CD14-positive monocyte (primary cell): Measurements from ENCODE around the gene JADE1. TPM values are rescaled to one million over a fixed set of nuclear protein-coding genes. Genes with fewer than 3 reads are reported as not detected.
A peak's percentile ranks its signal among the peaks of the same experiment; 100 is the strongest.

Experiments
- DNase-seq, 3 donors: peaks; one replicate each; pipeline ENCODE4 v3.0.0-alpha.2; 2011 to 2022
- H2AFZ ChIP-seq: 2 replicates; pipeline ENCODE4 v1.6.0; 2012; ENCODE audit warnings: mild to moderate bottlenecking, low read depth, low read length, inconsistent platforms; ENCODE audit not compliant: insufficient read depth, poor library complexity, severe bottlenecking
- H3K27ac ChIP-seq, 2 donors: 1 replicate in 1 of 2; 2 replicates in 1 of 2; pipeline ENCODE4 v1.5.1; 2012 to 2013; ENCODE audit warnings: low read length in 2 of 2, control low read depth in 1 of 2, inconsistent platforms in 1 of 2, low read depth in 1 of 2, mild to moderate bottlenecking in 1 of 2
- H3K27me3 ChIP-seq, 2 donors: one replicate each; pipeline versions ENCODE4 v1.6.0 to v1.6.1; 2011 to 2013; ENCODE audit warnings: low read length in 2 of 2; ENCODE audit not compliant: control insufficient read depth in 2 of 2, insufficient read depth in 2 of 2
- H3K36me3 ChIP-seq, 2 donors: replicated peaks in 1 of 2; 1 replicate in 1 of 2; 2 replicates in 1 of 2; pipeline versions ENCODE4 v1.5.1 to v1.6.1; 2012 to 2013; ENCODE audit warnings: low read length in 2 of 2, control low read depth in 1 of 2, inconsistent platforms in 1 of 2, mild to moderate bottlenecking in 1 of 2; ENCODE audit not compliant: insufficient read depth in 2 of 2, control insufficient read depth in 1 of 2
- H3K4me1 ChIP-seq, 2 donors: 1 replicate in 1 of 2; 2 replicates in 1 of 2; pipeline versions ENCODE4 v1.5.1 to v1.6.1; 2012 to 2013; ENCODE audit warnings: low read length in 2 of 2, control low read depth in 1 of 2, inconsistent platforms in 1 of 2, mild to moderate bottlenecking in 1 of 2, moderate library complexity in 1 of 2; ENCODE audit not compliant: insufficient read depth in 2 of 2, control insufficient read depth in 1 of 2
- H3K4me2 ChIP-seq: replicated peaks from 2 replicates; pipeline ENCODE3; 2012; ENCODE audit warnings: low read length, moderate library complexity, mild to moderate bottlenecking; ENCODE audit not compliant: poor library complexity, severe bottlenecking; ENCODE audit errors: extremely low read depth
- H3K4me3 ChIP-seq, 3 experiments: fragments of 200-600 bp in 1 of 3; sonication (generic) in 1 of 3; replicated peaks in 1 of 3; 1 replicate in 2 of 3; 2 replicates in 1 of 3; pipeline ENCODE4 v1.5.1; 2011 to 2013; ENCODE audit warnings: low read length in 3 of 3, mild to moderate bottlenecking in 3 of 3, control low read depth in 2 of 3, low read depth in 2 of 3, inconsistent platforms in 1 of 3, moderate library complexity in 1 of 3
- H3K79me2 ChIP-seq: 2 replicates; pipeline ENCODE4 v1.6.0; 2012; ENCODE audit warnings: mild to moderate bottlenecking, control low read depth, inconsistent platforms, low read length, moderate library complexity; ENCODE audit not compliant: insufficient read depth
- H3K9ac ChIP-seq: 2 replicates; pipeline ENCODE4 v1.6.0; 2017; ENCODE audit warnings: low read length, mild to moderate bottlenecking; ENCODE audit not compliant: insufficient read depth, poor library complexity, severe bottlenecking
- H3K9me3 ChIP-seq, 2 donors: replicated peaks in 1 of 2; 1 replicate in 1 of 2; 2 replicates in 1 of 2; pipeline versions ENCODE4 v1.5.1 to v1.6.1; 2012 to 2013; ENCODE audit warnings: low read length in 2 of 2, control low read depth in 1 of 2; ENCODE audit not compliant: control insufficient read depth in 1 of 2, insufficient read depth in 1 of 2
- H4K20me1 ChIP-seq: 2 replicates; pipeline ENCODE4 v1.6.0; 2012; ENCODE audit warnings: mild to moderate bottlenecking, low read length, control low read depth, moderate library complexity; ENCODE audit not compliant: insufficient read depth
- H3K27ac Mint-ChIP-seq, 7 donors: one replicate each; pipeline ENCODE4 v1.8.0; 2020; ENCODE audit warnings: mild to moderate bottlenecking in 7 of 7, mixed read lengths in 7 of 7, moderate library complexity in 6 of 7, inconsistent platforms in 2 of 7
- H3K27me3 Mint-ChIP-seq, 3 donors: one replicate each; pipeline ENCODE4 v1.8.0; 2021 to 2022; ENCODE audit warnings: low read depth in 3 of 3, mild to moderate bottlenecking in 3 of 3, mixed read lengths in 3 of 3, moderate library complexity in 3 of 3, inconsistent platforms in 1 of 3
- H3K36me3 Mint-ChIP-seq, 2 donors: one replicate each; pipeline ENCODE4 v1.8.0; 2020; ENCODE audit warnings: mixed read lengths in 2 of 2, inconsistent platforms in 1 of 2, mild to moderate bottlenecking in 1 of 2
- H3K4me1 Mint-ChIP-seq: one replicate; pipeline ENCODE4 v1.8.0; 2020; ENCODE audit warnings: mild to moderate bottlenecking, mixed read lengths
- H3K4me3 Mint-ChIP-seq, 2 donors: one replicate each; pipeline ENCODE4 v1.8.0; 2020; ENCODE audit warnings: mild to moderate bottlenecking in 2 of 2, mixed read lengths in 2 of 2, moderate library complexity in 1 of 2
- H3K9me3 Mint-ChIP-seq, 7 donors: one replicate each; pipeline ENCODE4 v1.8.0; 2020 to 2022; ENCODE audit warnings: mixed read lengths in 7 of 7, mild to moderate bottlenecking in 6 of 7, moderate library complexity in 6 of 7, inconsistent platforms in 2 of 7
- CTCF ChIP-seq: fragments of 200-600 bp; IDR thresholded peaks from one replicate; pipeline ENCODE4 v1.8.0; 2022; ENCODE audit warnings: antibody characterized with exemption, mild to moderate bottlenecking
- WGBS: methylation state at CpG from one replicate; pipeline ENCODE4 v1.1.5; 2013; ENCODE audit warnings: missing lambda C conversion rate; ENCODE audit not compliant: insufficient coverage; 5-methylcytosine and 5-hydroxymethylcytosine counted together
- intact Hi-C, 2 donors: fragments of 100-400 bp; cut with micrococcal nuclease; formaldehyde crosslinking; loops; one replicate each; pipeline versions ENCODE4 v1.15.0 to v1.15.1; 2023
- polyA plus RNA-seq, 3 donors: library from polyadenylated mRNA; depleted of rRNA in 1 of 3; unstranded in 2 of 3; stranded (reverse) in 1 of 3; fragments of 300-500 nt in 2 of 3; fragments of >200 nt in 1 of 3; fragmentation: Illumina TruSeq in 2 of 3; gene quantifications; 1 replicate in 2 of 3; 2 replicates in 1 of 3; pipeline ENCODE4 v1.2.3, GENCODE V29; 2012 to 2021

Gene JADE1
- polyA plus RNA-seq, 3 donors: 7.3 to 12.8 (median 12.3) TPM

- peaks cover 20% of the 10 kb centered on the region for H4K20me1 ChIP-seq
- no peak overlapping the region for H2AFZ ChIP-seq
- no peaks in the 10 kb centered on the region for H3K27me3 ChIP-seq
- H3K9ac ChIP-seq: no peak overlapping the region
- Mint-ChIP-seq H3K9me3 (no peaks in the 10 kb centered on the region), H3K4me1 (peaks cover 23% of the 10 kb centered on the region), H3K4me3 (no peak overlapping the region), H3K27me3 (peaks cover 0 to 1% (median 0%) of the 10 kb centered on the region in 3 donors), H3K36me3 (peaks cover 62 to 81% of the 10 kb centered on the region in 2 donors), H3K27ac (peak overlapping the region in 1 of 7 donors; percentile 11)
- H3K4me1 ChIP-seq: peaks cover 14 to 15% of the 10 kb centered on the region in 2 donors
- no peak for DNase-seq
- no peak overlapping the region for H3K27ac ChIP-seq
- no peak for TF ChIP-seq CTCF
- 85% methylated on average over 4 of the region's 4 CpGs for WGBS
- H3K36me3 ChIP-seq: peaks cover 31 to 88% of the 10 kb centered on the region in 2 donors
- intact Hi-C loops: no loop called here
- H3K9me3 ChIP-seq: no peaks in the 10 kb centered on the region
- no peak overlapping the region for H3K4me3 ChIP-seq
- peaks cover 64% of the 10 kb centered on the region for H3K79me2 ChIP-seq
- no peak overlapping the region for H3K4me2 ChIP-seq
Measured at GRCh38 chr4:128844931-128845330, 35.4 kb downstream of the JADE1 start.

GRCh38 chr4:128846063-128846462 lies 36.6 kb downstream of the JADE1 start:
- intact Hi-C loops: no loop called here
- H3K27me3 ChIP-seq: no peaks in the 10 kb centered on the region
- H3K4me3 ChIP-seq: no peak overlapping the region
- Mint-ChIP-seq H3K4me1 (peaks cover 21% of the 10 kb centered on the region), H3K27me3 (peaks cover 0 to 1% (median 0%) of the 10 kb centered on the region in 3 donors), H3K36me3 (peaks cover 73 to 85% of the 10 kb centered on the region in 2 donors), H3K4me3 (no peak overlapping the region), H3K9me3 (no peaks in the 10 kb centered on the region), H3K27ac (peak overlapping the region in 2 of 7 donors; percentile 29 to 43)
- no peak overlapping the region for H3K9ac ChIP-seq
- H3K27ac ChIP-seq: no peak overlapping the region
- H3K4me1 ChIP-seq: peaks cover 14 to 15% of the 10 kb centered on the region in 2 donors
- no peak for DNase-seq
- H4K20me1 ChIP-seq: peaks cover 11% of the 10 kb centered on the region
- no peak for TF ChIP-seq CTCF
- peaks cover 43 to 93% of the 10 kb centered on the region in 2 donors for H3K36me3 ChIP-seq
- 100% methylated on average over 2 of the region's 4 CpGs for WGBS
- H3K79me2 ChIP-seq: peaks cover 53% of the 10 kb centered on the region
- no peak overlapping the region for H2AFZ ChIP-seq
- no peak overlapping the region for H3K4me2 ChIP-seq
- H3K9me3 ChIP-seq: no peaks in the 10 kb centered on the region
